ENCODE data around the gene ALDH1L2.

Gene ALDH1L2

DNA sequence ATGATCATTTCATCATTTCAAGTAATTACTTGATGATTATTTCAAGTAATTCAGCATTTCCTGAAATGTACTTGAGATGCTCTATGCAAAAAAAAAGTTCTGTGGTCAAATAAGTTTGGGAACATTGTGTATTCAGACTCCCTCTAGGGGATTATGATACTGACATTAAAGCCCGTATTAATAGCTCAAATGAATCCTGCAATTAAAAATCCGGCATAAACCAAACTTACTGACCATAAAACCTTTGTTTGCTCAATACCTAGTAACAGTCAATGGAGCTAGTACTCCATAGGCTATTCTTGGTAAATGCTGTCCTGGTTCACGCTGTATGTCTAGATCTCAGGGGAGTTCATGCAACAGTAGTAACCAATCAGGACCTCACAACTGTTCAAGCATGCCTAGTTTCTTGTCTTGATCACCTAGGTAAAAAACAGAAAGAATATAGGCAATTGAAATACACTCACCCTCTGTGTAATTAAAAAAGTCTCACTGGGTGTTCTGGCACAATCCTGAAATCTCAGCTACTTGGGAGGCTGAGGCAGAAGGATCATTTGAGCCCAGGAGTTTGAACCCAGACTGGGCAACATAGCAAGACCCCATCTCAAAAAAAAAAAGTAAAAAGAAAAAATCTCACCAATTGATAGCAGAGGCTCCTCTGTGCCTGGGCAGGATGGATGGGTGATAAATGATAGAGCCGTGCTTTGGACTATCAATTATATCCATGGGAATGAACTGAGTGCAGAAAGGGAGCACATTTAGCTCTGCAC, 14.1 kb downstream of the ALDH1L2 start:
- no peaks in the 10 kb centered on the region for H3K36me3 ChIP-seq (ENCODE audit: low read depth)
- H3K4me1 ChIP-seq (ENCODE audit: insufficient read depth, poor library complexity, severe bottlenecking) = no peaks in the 10 kb centered on the region
- no peaks in the 10 kb centered on the region for H3K27me3 ChIP-seq (ENCODE audit: insufficient read depth, poor library complexity, severe bottlenecking)
- no peaks in the 10 kb centered on the region for H3K9me3 ChIP-seq (ENCODE audit: severe bottlenecking)
- no peak for ATAC-seq (ENCODE audit: low read depth)
- TF ChIP-seq, protein P1, sequence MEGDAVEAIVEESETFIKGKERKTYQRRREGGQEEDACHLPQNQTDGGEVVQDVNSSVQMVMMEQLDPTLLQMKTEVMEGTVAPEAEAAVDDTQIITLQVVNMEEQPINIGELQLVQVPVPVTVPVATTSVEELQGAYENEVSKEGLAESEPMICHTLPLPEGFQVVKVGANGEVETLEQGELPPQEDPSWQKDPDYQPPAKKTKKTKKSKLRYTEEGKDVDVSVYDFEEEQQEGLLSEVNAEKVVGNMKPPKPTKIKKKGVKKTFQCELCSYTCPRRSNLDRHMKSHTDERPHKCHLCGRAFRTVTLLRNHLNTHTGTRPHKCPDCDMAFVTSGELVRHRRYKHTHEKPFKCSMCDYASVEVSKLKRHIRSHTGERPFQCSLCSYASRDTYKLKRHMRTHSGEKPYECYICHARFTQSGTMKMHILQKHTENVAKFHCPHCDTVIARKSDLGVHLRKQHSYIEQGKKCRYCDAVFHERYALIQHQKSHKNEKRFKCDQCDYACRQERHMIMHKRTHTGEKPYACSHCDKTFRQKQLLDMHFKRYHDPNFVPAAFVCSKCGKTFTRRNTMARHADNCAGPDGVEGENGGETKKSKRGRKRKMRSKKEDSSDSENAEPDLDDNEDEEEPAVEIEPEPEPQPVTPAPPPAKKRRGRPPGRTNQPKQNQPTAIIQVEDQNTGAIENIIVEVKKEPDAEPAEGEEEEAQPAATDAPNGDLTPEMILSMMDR (IDR thresholded peaks at IDR 0.05; ENCODE audit: poor library complexity, severe bottlenecking) = no peak
- no peak for DNase-seq (ENCODE audit: low spot score)
- H3K27ac ChIP-seq (ENCODE audit: poor library complexity, severe bottlenecking) = no peak overlapping the region
- no peak overlapping the region for H3K4me3 ChIP-seq (ENCODE audit: severe bottlenecking)

DNA sequence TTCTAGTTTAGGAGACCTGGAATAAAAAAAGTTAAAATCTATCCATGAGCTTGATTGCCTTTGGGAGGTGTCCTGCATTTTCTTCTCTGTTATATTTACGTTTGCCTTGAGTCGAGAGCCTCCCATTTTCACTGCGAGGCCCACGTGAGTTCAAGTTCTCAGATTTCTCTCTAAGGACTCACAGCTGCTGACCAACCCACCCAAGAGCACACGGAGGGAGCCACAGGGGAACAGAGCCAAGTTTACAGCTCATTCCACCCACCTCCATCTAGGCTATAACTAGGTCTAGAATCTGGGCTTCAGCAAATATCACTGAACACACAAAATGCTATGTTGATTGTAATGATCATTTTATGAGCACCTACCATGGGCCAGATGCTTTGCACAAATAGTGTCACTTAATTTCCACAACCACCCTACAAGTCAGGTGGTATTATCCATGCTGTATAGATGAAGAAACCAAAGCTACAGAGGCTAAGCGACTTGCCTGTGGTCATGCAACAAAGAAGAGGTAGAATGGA, 16.7 kb downstream of the ALDH1L2 start:
- no peak for ATAC-seq (ENCODE audit: low read depth)
- no peak for DNase-seq (ENCODE audit: low spot score)
- H3K4me1 ChIP-seq (ENCODE audit: insufficient read depth, poor library complexity, severe bottlenecking) = peaks cover 8% of the 10 kb centered on the region
- H3K9me3 ChIP-seq (ENCODE audit: severe bottlenecking) = no peaks in the 10 kb centered on the region
- TF ChIP-seq, protein P1 (IDR thresholded peaks at IDR 0.05; ENCODE audit: poor library complexity, severe bottlenecking) = no peak
- H3K36me3 ChIP-seq (ENCODE audit: low read depth) = no peaks in the 10 kb centered on the region
- no peak overlapping the region for H3K4me3 ChIP-seq (ENCODE audit: severe bottlenecking)
- no peak overlapping the region for H3K27ac ChIP-seq (ENCODE audit: poor library complexity, severe bottlenecking)
- no peaks in the 10 kb centered on the region for H3K27me3 ChIP-seq (ENCODE audit: insufficient read depth, poor library complexity, severe bottlenecking)

DNA sequence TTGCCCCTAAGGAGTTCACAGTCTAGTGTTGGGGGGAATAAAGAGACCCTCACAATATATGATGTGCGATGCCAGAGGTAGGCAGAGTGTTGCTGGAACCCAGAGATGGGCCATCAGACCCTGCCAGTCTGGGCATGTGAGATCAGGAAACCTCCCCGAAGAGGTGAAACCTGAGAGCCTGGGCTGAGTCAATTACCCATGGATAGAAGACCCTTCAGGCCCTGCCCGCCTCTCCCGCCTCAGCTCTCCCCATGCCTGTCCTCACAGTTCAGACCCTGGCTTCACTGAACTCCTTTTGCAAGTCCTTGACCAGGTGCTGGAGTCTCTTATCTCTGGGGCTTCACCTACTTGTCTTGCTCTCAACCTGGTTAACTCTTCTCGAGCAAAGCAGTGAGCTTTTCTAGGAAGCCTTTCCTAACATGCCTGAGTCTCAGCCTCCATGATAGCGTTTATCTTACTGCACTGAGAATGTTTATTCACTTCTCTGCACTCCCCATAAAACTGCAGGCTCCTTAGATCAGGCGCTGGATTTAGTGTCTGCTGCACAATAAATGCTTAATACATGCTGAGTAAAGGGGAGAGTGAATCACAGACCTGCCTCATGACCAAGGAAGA, 19.6 kb downstream of the ALDH1L2 start:
- peak; percentile 78 for ATAC-seq (ENCODE audit: low read depth)
- Histone ChIP-seq H3K4me3 (ENCODE audit: severe bottlenecking) (no peak overlapping the region), H3K36me3 (ENCODE audit: low read depth) (no peaks in the 10 kb centered on the region), H3K27ac (ENCODE audit: poor library complexity, severe bottlenecking) (no peak overlapping the region), H3K4me1 (ENCODE audit: insufficient read depth, poor library complexity, severe bottlenecking) (peaks cover 8% of the 10 kb centered on the region), H3K27me3 (ENCODE audit: insufficient read depth, poor library complexity, severe bottlenecking) (no peaks in the 10 kb centered on the region), H3K9me3 (ENCODE audit: severe bottlenecking) (no peaks in the 10 kb centered on the region)
- TF ChIP-seq, protein P1 (IDR thresholded peaks at IDR 0.05; ENCODE audit: poor library complexity, severe bottlenecking) = no peak
- DNase-seq (ENCODE audit: low spot score) = no peak

DNA sequence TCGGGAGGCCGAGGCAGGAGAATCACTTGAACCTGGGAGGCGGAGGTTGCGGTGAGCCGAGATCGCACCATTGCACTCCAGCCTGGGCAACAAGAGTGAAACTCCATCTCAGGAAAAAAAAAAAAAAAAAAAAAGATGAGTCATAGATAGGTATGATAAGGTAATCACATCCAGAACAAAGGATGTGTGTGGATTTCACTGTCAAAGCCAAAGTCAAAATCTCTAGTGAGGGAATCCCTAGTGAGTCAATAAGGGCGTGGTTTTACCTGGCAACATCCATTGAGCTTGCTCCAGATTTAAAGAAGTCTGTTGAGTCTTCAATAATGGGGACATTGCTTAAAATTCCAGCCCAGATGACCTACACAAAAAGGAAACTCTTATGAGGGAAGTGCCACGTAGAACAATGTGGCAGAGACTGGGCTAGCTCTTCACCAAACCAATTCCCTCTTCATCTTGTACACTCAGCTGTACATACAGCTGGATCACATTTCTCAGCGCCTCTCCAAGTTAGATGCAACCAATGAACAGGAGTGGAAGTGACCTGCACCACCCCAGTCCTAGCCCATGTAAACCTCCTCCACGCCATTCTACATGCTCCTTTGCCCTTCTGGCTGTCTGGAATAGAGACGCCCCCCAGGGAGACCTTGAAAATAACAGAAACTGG, 23.4 kb downstream of the ALDH1L2 start:
- Histone ChIP-seq H3K27ac (ENCODE audit: poor library complexity, severe bottlenecking) (no peak overlapping the region), H3K4me3 (ENCODE audit: severe bottlenecking) (no peak overlapping the region), H3K27me3 (ENCODE audit: insufficient read depth, poor library complexity, severe bottlenecking) (no peaks in the 10 kb centered on the region), H3K4me1 (ENCODE audit: insufficient read depth, poor library complexity, severe bottlenecking) (peaks cover 8% of the 10 kb centered on the region), H3K9me3 (ENCODE audit: severe bottlenecking) (peaks cover 3% of the 10 kb centered on the region), H3K36me3 (ENCODE audit: low read depth) (no peaks in the 10 kb centered on the region)
- DNase-seq (ENCODE audit: low spot score) = no peak
- TF ChIP-seq, protein P1 (IDR thresholded peaks at IDR 0.05; ENCODE audit: poor library complexity, severe bottlenecking) = no peak
- ATAC-seq (ENCODE audit: low read depth) = peak; percentile 77
